ENCODE data around the gene TTLL11.
"Not testable (repeated sequence)": the region's sequence is repeated elsewhere in the genome, so short reads cannot be mapped to it uniquely, and the experiment has no call there.

The TTLL11 gene

DNA sequence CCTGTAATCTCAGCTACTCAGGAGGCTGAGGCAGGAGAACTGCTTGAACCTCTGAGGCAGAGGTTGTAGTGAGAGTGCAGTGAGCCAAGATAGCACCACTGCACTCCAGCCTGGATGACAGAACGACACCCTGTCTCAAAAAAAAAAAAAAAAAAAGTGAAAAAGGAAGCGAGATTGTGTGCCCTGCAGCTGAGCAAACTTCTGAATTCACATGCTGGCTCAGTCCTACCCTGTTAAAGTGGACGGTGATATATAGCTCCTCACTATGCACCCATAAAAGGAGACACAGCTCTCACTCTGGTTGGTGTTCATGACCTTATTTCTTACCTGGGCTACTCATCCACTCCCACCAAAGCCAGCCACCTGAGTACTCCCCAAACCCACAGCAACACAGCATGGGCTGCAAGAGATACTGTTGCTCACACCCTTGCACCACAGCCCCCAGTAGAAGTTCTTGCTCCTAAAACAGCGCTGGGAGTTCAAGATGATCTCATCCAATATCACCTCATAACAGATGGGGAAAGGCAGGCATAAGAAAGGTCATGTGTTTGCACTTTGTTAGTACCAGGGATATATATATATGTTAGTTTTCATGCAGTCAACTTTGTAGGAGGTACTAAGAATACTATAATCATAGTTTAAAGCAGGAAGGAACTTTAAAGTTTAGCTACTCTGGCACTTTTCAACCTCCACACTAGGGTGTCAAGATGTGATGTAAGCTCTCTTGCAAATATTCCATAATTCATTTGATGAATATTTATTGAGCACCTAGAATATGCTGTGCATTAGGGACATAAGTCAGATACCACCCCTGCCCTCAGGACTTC lies 4.0 kb downstream of the TTLL11 start:
- DNase-seq (ENCODE audit: low read depth, low spot score): no peak
- no peak overlapping the region for H3K4me3 ChIP-seq (ENCODE audit: low read length)

DNA sequence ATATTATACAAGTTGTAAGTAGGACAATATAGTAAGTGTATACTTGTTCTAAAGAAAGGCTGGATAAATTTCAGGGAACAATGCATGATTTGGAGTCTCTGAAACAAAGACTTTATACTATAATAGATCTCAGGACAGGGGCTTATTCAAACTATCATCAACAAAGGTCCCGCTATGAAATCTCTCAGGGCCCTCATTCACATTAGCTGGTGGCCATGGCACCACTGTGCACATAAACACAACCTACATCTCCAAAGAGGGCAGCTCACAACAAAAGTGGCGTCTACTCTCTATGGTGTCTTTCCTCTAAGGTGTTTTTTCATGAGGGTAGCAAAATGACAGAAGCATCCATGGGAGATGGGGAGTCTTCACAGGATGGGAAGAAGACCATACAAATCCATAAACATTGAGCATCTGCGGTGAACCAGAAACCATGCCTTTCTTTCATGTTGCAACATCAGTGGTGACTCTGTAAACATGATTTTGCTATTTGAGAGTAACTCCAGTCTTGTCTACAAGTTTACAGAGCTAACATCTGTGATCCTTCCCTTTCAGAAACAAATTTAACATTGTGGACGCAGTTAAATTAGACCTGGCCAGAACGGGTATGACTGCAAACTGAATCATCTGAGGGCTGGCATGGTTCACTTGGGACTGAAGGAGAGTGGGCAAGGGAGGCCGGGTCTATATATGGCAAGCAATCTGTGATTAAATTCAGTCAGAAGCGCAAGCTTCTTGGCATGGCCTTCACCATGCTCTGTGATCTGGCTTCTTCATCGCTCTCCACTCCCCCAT lies 5.5 kb downstream of the TTLL11 start:
- no peak overlapping the region for H3K4me3 ChIP-seq (ENCODE audit: low read length)
- no peak for DNase-seq (ENCODE audit: low read depth, low spot score)

DNA sequence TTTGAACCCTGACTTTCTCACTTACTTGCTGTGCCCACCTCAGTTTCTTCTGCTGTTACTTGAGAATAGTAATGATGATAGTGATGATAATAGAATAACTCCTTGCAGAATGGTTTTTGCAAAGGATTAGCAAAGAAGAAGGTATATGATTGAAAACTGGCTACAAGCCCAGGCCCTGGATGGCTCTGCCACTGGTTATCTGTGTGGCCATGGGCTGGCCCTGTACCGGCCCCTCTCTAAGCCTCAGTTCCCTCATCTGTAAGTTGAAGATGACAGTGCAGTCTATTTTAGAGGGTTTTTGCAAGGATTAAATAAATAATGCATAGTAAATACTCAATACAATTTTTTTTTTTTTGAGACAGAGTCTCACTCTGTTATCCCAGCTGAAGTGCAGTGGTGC lies 6.2 kb downstream of the TTLL11 start:
- DNase-seq (ENCODE audit: low read depth, low spot score): no peak
- H3K4me3 ChIP-seq (ENCODE audit: low read length): no peak overlapping the region

DNA sequence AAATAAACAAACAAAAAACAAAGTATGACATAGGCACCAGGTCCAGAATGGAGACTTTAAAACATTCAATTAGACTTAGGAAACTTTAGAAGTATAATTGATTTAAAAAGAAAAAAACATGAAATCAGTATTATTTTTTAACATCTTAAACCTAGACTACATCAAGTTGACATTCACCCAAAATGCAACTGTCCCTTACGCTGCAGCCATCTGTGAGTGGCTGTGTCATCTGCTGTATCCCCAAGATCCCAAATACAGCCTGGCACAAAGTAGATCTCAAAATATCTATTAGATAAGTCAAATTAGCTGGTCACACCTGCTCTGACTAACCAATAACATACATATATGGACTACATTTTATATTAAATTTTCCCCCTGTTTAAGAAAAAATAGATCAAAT lies 7.8 kb downstream of the TTLL11 start:
- DNase-seq (ENCODE audit: low read depth, low spot score): no peak
- H3K4me3 ChIP-seq (ENCODE audit: low read length): no peak overlapping the region

DNA sequence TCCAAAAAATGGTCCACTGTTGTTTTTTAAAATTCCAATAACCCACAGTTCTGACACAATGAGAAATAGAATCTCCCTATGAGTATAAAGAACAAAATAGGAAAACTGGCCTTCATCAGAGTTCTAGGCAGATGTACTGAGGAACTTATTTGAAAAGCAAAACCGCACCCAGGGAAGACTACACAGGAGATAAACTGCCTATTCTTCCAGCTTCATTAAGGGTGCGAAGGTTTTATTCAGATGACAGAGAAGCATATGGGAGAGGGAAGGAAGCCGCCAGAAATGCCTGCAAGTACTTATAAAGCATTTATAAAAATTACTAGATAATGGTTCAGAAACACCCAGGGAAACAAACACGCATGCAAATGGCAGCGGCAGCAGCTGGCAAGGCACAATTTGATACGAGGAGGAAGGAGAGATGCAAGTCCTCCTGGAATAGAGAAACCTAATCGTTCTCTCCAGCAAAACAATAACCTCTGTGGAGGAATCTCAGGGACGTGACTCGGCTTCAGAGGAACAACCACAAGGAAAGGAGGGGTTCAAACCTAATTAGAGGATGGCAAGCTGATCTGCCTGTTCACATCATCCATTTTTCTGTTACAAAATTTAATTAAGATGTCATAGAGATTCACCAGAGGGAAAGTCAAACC lies 9.0 kb downstream of the TTLL11 start:
- no peak overlapping the region for H3K4me3 ChIP-seq (ENCODE audit: low read length)
- no peak for DNase-seq (ENCODE audit: low read depth, low spot score)

DNA sequence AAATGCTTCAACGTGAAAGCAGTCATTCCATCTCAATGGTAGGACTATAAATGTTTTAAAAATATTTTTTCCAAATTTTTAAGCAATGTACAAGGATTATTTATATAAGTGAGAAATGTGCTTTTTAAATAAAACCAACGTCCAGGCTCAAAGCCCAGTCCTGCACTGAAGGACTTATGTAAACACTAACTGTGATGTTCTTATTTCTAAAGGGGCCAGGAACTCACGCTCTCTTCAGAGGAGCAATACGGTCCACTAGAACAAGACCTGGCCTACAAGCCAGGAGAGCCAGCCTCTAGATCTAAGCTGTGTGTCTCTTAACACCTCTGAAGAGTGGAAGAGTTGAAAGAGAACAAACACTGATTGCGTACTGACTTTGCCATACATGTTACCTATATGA lies 12.1 kb downstream of the TTLL11 start:
- H3K4me3 ChIP-seq (ENCODE audit: low read length): no peak overlapping the region
- no peak for DNase-seq (ENCODE audit: low read depth, low spot score)

DNA sequence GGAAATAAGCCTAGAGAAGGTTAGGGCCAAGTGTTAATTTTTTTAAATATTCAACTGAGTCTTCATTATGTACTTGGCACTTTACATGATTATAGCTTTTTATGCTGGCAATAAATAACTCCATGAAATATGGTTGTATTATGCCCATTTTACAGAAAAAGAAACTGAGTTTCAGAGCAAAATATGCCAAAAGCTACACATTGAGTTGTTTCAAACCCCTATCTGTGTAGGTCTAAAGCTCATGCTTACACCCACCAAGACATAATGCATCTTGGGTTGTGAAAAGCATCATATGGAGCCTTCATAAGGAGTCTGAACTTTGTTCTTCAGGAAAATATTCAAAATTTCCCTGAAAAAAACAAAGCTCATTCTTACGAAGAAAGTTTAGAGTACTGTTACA lies 14.6 kb downstream of the TTLL11 start:
- DNase-seq (ENCODE audit: low read depth, low spot score): no peak

DNA sequence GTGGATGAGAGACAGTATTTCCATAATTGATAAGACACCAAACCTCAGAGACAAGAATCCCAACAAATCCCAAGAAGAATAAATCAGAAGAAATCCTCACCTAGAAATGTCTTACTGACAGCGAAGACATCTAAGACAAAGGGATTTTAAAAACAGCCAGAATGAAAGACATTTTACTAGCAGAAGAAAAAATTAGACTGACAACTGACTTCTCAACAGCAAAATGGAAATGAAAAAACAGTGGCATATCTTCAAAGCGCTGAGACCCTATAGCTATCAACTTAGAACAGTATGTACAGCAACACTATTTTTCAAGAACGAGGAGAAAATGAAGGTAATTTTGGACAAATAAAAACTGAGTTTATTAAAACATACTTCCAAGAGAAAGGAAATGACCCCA lies 16.3 kb downstream of the TTLL11 start:
- DNase-seq (ENCODE audit: low read depth, low spot score): no peak

More for the DNA sequence above, 14.6 kb downstream of the TTLL11 start:
- no peak overlapping the region for H3K4me3 ChIP-seq (ENCODE audit: low read length)

DNA sequence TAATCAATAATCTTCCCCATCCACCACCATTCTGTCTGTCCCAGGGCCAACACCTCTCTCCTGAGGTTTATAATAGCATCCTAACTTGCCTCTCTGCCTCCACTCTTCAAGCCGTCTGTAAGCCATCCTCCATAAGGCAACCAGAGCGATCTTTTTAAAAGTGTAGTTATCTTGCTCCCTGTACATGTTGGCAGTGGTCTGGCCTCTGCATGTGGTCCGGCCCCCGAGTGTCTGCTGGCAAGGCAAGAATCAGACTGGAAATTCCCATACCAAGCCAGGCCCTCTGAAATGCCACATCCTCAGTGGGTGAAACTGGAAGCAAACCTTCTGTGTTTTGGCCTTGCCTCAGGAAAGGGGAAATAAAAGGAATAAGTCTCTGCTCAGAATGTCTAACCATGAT lies 17.0 kb downstream of the TTLL11 start:
- H3K4me3 ChIP-seq (ENCODE audit: low read length): no peak overlapping the region
- no peak for DNase-seq (ENCODE audit: low read depth, low spot score)

More for the DNA sequence above, 16.3 kb downstream of the TTLL11 start:
- H3K4me3 ChIP-seq (ENCODE audit: low read length): no peak overlapping the region

DNA sequence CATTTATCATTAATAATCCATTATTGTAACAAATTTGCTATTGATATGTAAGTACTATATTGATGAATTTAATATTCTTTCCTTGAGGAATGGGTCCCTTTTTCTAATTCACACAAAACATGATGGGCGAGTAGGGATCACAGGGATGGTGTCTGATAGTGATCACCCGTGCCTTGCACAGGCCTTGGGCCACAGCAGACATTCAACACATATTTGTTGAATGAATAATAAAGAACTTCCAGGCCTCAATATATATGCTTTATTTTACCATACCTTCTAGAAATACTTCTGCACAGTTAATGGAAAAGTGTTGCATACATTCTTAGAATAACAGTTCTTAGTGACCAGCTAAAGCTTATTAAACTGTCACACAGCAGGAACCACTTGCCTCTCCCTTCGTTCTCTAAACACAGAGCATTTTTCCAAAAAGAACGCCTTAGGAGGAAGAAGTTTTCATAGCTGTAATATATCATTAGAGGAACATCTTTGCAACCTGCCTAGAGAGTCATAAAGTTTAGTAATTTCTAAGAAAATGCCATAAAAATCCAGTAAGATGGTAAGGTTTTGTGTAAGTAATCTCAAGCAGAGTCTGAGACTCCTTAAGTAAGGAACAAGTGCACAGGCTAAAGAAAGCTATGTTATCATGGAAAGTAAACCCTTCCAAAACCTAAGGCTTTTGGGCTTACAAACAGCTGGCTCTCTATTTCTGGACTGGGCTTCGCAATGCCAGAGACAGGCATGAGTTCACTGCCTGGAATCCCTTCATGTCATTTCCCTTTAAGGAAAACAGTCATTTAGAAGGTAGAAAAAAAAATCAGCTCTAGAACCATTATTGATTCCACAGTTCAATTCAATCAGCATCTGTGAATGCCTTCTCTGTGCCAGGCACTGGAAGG lies 17.7 kb downstream of the TTLL11 start:
- no peak overlapping the region for H3K4me3 ChIP-seq (ENCODE audit: low read length)
- no peak for DNase-seq (ENCODE audit: low read depth, low spot score)

DNA sequence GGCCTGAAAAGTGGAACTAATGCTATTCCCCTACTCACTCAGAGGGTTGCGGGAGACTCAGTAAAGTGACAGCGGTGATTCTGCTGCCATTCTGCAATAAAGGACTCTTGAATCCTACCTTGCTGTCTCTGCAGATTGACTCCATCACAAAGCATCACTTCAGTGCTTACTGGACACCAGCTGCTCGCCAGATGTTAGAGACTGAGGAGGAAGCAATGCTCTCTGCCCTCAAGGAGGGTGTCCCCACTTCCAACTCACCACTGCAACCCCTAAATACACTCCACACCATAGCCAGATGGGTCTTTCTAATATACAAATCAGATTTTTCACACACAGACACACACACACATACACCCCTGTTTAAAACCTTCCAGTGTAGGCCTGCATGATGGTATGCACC lies 21.4 kb downstream of the TTLL11 start:
- DNase-seq (ENCODE audit: low read depth, low spot score): no peak
- no peak overlapping the region for H3K4me3 ChIP-seq (ENCODE audit: low read length)

DNA sequence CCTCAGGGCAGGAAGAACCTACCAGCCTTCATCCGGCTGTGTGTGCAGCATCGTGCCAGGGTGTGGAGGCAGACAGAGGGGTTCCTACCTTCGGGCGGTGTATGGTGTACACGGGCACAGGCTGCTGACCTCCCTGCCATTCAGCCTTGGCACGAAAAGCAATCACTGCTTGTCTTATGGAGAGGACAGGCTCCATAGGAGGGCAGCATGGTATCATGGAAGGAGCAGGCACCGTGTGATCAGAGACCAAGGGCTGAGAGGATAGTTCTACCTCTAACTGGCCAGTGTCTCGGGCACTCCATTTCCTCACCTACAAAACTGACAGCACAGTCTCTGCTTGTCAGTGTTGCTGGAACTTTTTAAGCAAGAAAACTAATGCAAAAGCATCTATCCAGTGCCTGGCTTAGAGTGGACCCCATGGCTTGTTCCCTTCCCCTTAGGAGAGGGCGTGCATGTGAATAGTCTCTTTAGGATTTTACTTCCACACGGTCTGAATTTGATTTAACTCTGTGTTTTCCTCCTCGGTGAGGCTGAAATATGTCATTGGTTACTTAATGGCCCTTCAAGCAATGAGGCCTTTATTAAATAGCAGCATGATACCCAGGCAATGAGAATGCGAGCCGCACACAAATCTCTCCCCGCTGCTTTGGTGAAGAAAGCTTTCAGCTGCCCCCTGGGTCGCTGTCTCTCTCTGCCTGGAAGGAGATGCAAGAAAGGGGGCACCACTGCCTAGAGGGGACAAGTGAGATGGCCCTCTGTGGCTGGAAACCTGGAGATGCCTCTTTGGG lies 22.2 kb downstream of the TTLL11 start:
- no peak for DNase-seq (ENCODE audit: low read depth, low spot score)
- H3K4me3 ChIP-seq (ENCODE audit: low read length): no peak overlapping the region

DNA sequence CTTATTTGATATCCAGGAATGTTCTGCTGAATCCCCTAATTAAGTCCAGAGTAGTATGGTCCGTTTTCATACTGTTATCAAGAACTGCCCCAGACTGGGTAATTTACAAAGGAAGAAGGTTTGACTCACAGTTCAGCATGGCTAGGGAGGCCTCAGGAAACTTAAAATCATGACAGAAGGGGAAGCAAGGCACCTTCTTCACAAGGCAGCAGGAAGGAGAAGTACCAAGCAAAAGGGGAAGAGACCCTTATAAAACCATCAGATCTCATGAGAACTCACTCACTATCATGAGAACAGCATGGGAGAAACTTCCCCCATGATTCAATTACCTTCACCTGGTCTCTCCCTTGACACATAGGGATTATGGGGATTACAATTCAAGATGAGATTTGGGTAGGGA lies 26.4 kb downstream of the TTLL11 start:
- not testable (repeated sequence) for H3K4me3 ChIP-seq (ENCODE audit: low read length); DNase-seq (ENCODE audit: low read depth, low spot score)

DNA sequence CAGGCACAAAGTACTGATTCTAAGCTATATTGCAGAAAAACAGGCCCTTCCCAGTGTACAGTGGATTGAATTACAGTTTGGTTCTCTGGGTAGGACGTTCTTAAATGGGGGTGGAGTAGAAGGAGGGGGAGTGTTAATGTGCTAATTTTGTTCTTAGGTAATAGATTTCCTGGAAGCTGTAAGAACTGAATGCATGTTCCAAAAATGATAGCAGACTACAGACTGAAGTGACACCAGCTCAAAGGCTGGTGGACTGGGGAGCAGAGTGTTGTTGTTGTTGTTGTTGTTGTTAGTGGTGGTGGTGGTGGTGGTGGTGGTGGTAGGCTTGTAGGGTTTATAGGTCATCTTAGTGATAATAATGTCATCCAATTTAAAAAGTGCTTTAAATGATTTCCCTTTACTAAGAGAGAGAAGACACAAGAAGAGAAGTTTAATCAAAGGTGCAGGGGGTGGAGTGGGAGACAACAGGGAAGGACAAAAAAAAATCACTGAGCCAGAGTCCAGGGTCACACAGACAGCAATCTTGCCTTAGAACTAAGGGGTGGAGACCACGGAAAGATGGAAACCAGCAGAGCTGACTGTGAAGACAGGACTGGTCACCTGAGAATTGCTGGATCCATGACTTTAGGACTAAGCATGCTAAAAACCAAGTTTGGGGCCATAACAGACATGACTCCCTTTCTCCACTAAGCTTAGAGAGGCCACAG lies 27.0 kb downstream of the TTLL11 start:
- no peak overlapping the region for H3K4me3 ChIP-seq (ENCODE audit: low read length)
- no peak for DNase-seq (ENCODE audit: low read depth, low spot score)

DNA sequence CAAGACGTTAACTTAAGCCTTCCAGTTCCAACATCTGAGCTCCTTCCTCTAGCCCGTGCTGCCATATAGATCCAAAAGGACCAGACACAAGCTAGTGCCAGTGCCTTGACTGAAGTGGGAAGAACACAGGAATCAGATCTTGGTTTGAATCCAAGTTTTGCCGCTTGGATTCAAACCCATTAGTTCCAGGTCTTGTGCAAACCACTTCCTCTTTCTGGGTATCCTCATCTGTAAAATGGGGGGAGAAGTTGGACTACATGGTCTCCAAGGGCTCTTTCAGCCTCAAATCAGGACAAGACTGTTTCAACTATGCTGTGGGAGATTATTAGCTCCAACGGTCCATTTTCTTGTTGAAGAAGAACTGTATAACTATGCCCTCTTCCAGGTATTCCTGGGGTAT lies 32.6 kb downstream of the TTLL11 start:
- no peak for DNase-seq (ENCODE audit: low read depth, low spot score)
- H3K4me3 ChIP-seq (ENCODE audit: low read length): no peak overlapping the region

DNA sequence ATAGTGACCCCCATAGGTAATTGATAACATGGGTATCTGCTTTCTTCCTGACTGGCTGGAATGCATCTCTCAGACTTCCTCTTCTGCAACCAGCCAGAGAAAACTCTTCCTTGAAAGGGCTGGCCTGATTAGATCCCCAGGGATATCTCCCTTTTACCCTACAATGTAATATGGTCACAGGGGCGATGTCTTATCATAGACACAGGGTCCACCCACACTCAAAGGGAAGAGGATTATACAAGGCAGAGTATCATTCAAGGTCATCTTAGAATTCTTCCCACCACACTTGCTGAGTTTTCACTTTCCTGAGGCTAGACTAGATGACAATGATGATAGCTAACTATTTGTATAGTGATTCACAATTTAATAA lies 33.2 kb downstream of the TTLL11 start:
- DNase-seq (ENCODE audit: low read depth, low spot score): no peak
- no peak overlapping the region for H3K4me3 ChIP-seq (ENCODE audit: low read length)

DNA sequence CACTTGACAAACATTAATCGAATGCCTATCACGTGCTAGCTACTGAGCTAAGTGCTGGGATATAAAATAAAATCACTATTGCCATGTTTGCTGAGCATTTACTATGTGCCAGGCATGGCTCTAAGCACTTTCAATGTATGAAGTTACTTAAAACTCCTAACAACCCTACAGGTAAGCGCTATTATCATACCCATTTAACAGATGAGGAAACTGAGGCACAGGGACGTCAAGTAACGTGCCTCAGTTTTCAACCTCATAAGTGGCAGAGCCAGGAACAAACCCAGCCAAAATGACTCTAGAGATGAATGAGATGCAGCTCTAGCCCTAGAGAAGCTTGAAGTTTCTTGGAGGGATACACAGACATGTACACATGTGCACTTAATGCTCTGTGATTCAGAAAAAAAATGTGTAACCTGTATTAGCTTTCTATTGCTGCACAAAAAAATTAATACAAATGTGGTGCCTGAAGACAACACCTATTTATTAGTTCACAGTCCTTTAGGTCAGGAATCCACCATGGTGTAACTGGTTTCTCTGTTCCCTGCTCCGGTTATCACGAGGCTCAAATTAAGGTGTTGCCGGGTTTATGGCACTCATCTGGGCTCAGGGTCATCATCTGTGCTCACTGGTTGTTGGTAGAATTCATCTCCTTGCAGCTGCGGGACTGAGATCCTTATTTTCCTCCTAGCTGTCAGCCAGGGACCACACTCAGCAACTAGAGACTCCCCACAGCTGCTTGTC lies 33.7 kb downstream of the TTLL11 start:
- no peak overlapping the region for H3K4me3 ChIP-seq (ENCODE audit: low read length)
- no peak for DNase-seq (ENCODE audit: low read depth, low spot score)

Data from Jurkat, Clone E6-1 (cell line).